HG02981 (cell line): Measurements from ENCODE around the gene MLN.

Experiments
- ATAC-seq: cut with Tn5 transposase; IDR thresholded peaks from one replicate; pipeline ENCODE4 v1.9.1; 2021; ENCODE audit warnings: mild to moderate bottlenecking, moderate library complexity; ENCODE audit not compliant: unreplicated experiment

The MLN gene

GRCh38 chr6:33772902-33773472, 30.8 kb downstream of the MLN start:
- no peak for ATAC-seq

DNA sequence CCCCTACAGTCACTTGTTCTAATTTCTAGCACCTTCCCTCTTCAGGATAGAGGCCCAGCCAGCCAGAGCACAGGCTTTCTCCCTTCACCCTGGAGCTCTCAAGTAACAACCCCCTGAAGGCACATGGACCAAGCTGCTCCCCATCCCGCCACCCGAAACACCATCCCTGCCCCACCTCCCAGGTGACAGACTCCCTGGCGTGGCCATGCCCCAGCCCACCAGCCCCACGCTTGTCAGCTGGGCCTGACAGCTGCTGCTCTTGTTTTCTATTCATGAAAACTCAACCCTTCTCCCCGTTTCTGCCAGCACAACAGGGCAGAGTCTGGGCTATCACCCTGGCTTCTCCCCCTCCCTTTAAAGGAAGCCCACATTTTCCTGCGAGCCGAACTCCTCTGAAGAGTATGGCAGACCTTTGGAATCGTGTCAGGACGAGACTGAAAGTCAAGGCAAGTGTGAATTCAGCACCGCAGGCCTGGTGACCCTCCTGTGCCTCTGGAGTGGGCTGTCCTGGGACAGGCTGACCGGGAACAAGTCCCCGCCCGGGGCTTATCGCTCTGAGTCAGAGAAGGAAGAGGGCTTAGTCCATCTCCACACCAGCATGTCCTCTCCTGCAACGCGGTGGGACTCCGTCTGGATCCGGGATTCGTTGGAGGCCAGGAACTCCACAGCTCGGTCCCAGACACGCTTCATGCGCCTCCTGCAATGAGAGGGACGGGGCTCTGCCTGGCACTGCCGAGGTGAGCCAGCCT, 31.5 kb downstream of the MLN start:
- no peak for ATAC-seq

GRCh38 chr6:33771146-33772081, 32.4 kb downstream of the MLN start:
- no peak for ATAC-seq

GRCh38 chr6:33770833-33771145, 33.0 kb downstream of the MLN start:
- ATAC-seq: no peak

GRCh38 chr6:33770124-33770832, 33.5 kb downstream of the MLN start:
- ATAC-seq: no peak

GRCh38 chr6:33769248-33769821, 34.5 kb downstream of the MLN start:
- no peak for ATAC-seq

DNA sequence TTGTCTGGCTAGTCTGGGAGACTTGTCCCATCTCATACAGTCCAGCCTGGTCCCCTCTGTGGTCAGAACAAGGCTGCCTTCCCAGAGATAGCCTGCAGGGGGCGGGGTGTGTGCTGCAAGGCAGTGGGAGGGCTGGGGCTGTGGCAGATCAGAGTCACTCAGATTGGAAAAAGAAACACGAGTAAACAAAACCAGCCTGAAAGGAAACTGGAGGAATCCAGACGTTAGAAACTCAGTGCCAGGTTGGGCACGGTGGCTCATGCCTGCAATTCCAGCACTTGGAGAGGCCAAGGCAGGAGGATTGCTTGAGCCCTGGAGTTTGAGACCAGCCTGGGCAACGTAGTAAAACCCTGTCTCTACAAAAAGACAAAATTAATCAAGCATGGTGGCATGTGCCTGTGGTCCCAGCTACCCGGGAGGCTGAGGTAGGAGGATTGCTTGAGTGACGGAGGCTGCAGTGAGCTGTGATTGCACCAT, 35.1 kb downstream of the MLN start:
- ATAC-seq: no peak

- ATAC-seq: no peak
These were observed 36.6 kb downstream of the MLN start for GRCh38 chr6:33766921-33767907.

DNA sequence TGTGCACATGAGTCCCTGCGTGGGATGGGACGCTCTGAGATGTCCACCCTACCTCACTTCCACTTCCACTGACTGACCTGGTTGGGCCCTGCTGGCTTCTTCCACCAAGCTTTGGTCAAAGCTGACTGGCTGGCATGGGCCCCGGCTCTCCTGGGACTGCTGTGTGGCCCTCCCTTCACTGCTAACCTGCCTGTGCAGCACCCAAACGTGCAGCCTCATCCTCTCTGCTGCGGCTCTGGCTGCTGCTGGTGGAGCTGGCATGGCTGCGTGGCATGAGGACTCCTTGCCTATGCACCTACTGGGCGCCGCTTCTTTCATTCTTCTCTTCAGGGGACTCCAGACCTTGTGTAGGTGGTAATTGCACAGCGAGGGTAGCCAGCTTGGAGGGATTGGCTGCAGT, 38.4 kb downstream of the MLN start:
- ATAC-seq: no peak

- no peak for ATAC-seq
These were observed 39.8 kb downstream of the MLN start for GRCh38 chr6:33764036-33764435.

DNA sequence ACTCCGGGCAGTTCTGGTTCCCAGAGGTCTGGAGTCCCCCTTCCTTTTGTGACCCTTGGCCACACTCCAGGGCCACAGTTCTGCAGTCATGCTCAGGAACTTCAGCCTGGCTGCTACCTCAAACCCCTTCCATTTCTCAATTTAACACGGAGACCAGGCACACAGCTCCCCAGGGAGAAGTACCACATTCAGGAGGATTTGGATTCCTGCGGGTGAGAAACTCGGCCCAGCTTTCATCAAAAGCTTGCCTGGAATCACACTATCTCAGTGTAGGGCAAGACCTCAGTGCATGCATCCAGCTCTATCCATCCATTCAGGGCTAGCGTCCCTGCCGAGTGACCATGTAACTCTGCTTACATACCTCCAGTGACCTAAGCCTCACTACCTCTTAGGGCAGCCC, 40.3 kb downstream of the MLN start:
- ATAC-seq: no peak

DNA sequence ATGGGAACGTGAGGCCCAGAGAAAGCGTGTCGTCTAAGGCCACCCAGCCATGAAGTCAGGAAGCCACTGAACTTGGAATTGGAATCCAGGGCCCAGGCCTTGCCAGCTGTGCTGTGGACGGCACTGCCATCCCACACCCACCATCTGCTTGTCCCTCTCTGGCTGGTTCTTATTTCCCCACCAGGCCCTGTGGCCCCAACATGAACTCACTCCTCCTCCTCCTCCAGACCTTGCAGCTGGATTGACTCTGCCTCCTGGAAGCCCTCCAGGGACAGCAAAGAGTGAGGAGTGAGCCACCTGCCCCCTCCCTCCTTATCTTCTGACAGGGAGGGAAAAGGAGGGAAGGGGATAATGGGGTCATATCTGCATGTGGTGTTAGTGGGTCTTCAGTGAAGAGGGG, 41.1 kb downstream of the MLN start:
- ATAC-seq: no peak

- no peak for ATAC-seq
These were observed 41.7 kb downstream of the MLN start for GRCh38 chr6:33761922-33762629.

GRCh38 chr6:33761581-33761921, 42.3 kb downstream of the MLN start:
- ATAC-seq: no peak

- no peak for ATAC-seq
These were observed 43.7 kb downstream of the MLN start for GRCh38 chr6:33759887-33760629.

DNA sequence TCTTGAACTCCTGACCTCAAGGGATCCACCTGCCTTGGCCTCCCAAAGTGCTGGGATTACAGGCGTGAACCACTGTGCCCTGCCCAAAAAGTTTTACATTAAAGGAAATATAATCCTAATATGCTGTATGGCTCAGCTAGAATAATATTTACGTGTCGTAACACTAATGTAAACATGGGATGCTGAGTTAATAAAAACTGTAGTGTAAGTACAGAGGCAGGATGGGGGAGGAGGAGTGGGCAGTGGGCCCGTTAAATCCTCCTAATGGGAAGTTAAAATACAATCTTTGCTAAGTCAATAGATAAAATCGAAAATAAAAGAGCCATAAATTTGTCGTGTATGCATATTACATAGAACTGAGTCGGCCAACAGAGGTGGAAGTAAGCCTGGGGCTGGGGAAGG, 45.0 kb downstream of the MLN start:
- no peak for ATAC-seq

DNA sequence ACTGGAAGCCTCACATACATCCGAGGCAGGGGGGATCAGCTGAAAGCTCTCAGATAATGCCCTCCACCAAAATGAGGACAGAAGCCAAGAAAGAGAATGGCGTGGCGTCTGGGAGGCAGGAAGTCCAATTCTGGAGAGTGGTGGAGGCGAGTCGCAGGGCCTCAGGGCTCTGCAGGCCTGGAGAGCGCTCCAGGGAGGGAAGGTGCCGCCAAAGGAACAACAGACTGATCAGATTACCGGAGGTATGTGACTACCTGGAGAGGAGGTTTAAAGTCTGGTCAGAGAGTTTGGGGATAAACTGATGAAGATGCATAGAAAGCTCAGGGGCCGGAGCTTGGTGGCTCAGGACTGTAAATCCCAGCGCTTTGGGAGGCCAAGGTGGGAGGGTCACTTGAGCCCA, 45.9 kb downstream of the MLN start:
- ATAC-seq: no peak

GRCh38 chr6:33757113-33757512, 46.7 kb downstream of the MLN start:
- no peak for ATAC-seq
